HG02642 (cell line): ENCODE results near the gene PPDPF.
"Not testable (repeated sequence)": the region's sequence is repeated elsewhere in the genome, so short reads cannot be mapped to it uniquely, and the experiment has no call there.

Experiments used
- ATAC-seq: cut with Tn5 transposase; IDR thresholded peaks from one replicate; pipeline ENCODE4 v1.9.1; 2021; ENCODE audit warnings: mild to moderate bottlenecking; ENCODE audit not compliant: unreplicated experiment, poor library complexity

PPDPF gene

GRCh38 chr20:63520504-63520933, at the start of gene PPDPF:
Gene PPDPF, plus strand, starts transcription at chr20:63520765. Its CDS starts 544 bp downstream, at chr20:63521309.
- peak; percentile 76 for ATAC-seq

GRCh38 chr20:63471002-63471716, 49.4 kb upstream of the PPDPF start:
- no peak for ATAC-seq

- no peak for ATAC-seq
These were observed 48.9 kb upstream of the PPDPF start for GRCh38 chr20:63471717-63471980.

- no peak for ATAC-seq
These were observed 48.4 kb upstream of the PPDPF start, which contains the start of gene KCNQ2 for GRCh38 chr20:63471981-63472831. Gene KCNQ2, minus strand, starts transcription at chr20:63472655. Its CDS starts 192 bp downstream, at chr20:63472463.

- no peak for ATAC-seq
These were observed 47.6 kb upstream of the PPDPF start for GRCh38 chr20:63472862-63473390.

GRCh38 chr20:63473555-63474449, 46.8 kb upstream of the PPDPF start:
- ATAC-seq, result no peak

- no peak for ATAC-seq
These were observed 45.4 kb upstream of the PPDPF start for GRCh38 chr20:63475209-63475608.

- ATAC-seq, result no peak
These were observed 43.4 kb upstream of the PPDPF start for GRCh38 chr20:63477061-63477616.

- ATAC-seq, result no peak
These were observed 42.6 kb upstream of the PPDPF start for GRCh38 chr20:63477944-63478343.

- ATAC-seq, result no peak
These were observed 41.9 kb upstream of the PPDPF start for GRCh38 chr20:63478346-63479302.

GRCh38 chr20:63479695-63480419, 40.7 kb upstream of the PPDPF start:
- not testable (repeated sequence) for ATAC-seq

GRCh38 chr20:63481503-63481902, 39.1 kb upstream of the PPDPF start:
- no peak for ATAC-seq

GRCh38 chr20:63482021-63482587, 38.5 kb upstream of the PPDPF start:
- ATAC-seq, result no peak

- no peak for ATAC-seq
These were observed 36.7 kb upstream of the PPDPF start for GRCh38 chr20:63483834-63484233.

GRCh38 chr20:63484236-63484635, 36.3 kb upstream of the PPDPF start:
- no peak for ATAC-seq

- no peak for ATAC-seq
These were observed 35.7 kb upstream of the PPDPF start for GRCh38 chr20:63484651-63485403.

- ATAC-seq, result no peak
These were observed 34.2 kb upstream of the PPDPF start for GRCh38 chr20:63486300-63486855.
